Measurements from ENCODE around the gene HOXC10. TPM values are rescaled to one million over a fixed set of nuclear protein-coding genes. Genes with fewer than 3 reads are reported as not detected.
A peak's percentile ranks its signal among the peaks of the same experiment; 100 is the strongest.

The HOXC10 gene
- not detected in 2 replicates for total RNA-seq

- Mint-ChIP-seq H3K4me1 (peaks cover 28% of the 10 kb centered on the region), H3K27me3 (peaks cover 88% of the 10 kb centered on the region), H3K36me3 (ENCODE audit: low read depth) (no peaks in the 10 kb centered on the region), H3K4me3 (peak within 1 kb of the TSS; percentile 15), H3K9me3 (no peaks in the 10 kb centered on the region), H3K27ac (peak within 1 kb of the TSS; percentile 56)
- ATAC-seq (ENCODE audit: low read depth) (peak; percentile 37), DNase-seq (no peak)
- no peak for TF ChIP-seq CTCF (IDR thresholded peaks at IDR 0.05)
- intact Hi-C loops (cut with micrococcal nuclease) = loop anchor here (5.0 kb wide), 1 partner anchor 193 kb away; no protein-coding TSS in a partner anchor
- CTCF ChIA-PET = interaction anchor here (0.6 to 3.5 kb wide), 2 partner anchors 13 to 21 kb away, joined by 3 to 13 read pairs; no protein-coding TSS in a partner anchor
- POLR2A ChIA-PET = interaction anchor here (0.7 to 1.7 kb wide), 3 partner anchors 9 to 223 kb away, joined by 4 to 6 read pairs (median 5); no protein-coding TSS in a partner anchor
Measured at GRCh38 chr12:53984901-53985691, at the start of gene HOXC10. Gene HOXC10, plus strand, starts transcription at chr12:53985146. Its CDS starts 114 bp downstream, at chr12:53985260.

GRCh38 chr12:53935383-53936341 lies 49.3 kb upstream of the HOXC10 start:
- H3K36me3 Mint-ChIP-seq (ENCODE audit: low read depth) = no peaks in the 10 kb centered on the region
- no peak for DNase-seq
- no peaks in the 10 kb centered on the region for H3K9me3 Mint-ChIP-seq
- ATAC-seq (ENCODE audit: low read depth) = no peak
- peaks cover 75% of the 10 kb centered on the region for H3K27me3 Mint-ChIP-seq
- TF ChIP-seq CTCF (IDR thresholded peaks at IDR 0.05) = no peak
- H3K4me1 Mint-ChIP-seq = peaks cover 9% of the 10 kb centered on the region
- peak overlapping the region; percentile 24 for H3K4me3 Mint-ChIP-seq
- intact Hi-C loops (cut with micrococcal nuclease) = loop anchor here (5.0 kb wide), 1 partner anchor 37 kb away; the partner anchor contains the start of genes HOTAIR and HOXC11
- no peak overlapping the region for H3K27ac Mint-ChIP-seq
- POLR2A ChIA-PET = interaction anchor here (1.4 kb wide), 1 partner anchor 117 kb away, joined by 4 read pairs; no protein-coding TSS in a partner anchor
- CTCF ChIA-PET = no interaction called here

- DNase-seq (no peak), ATAC-seq (ENCODE audit: low read depth) (no peak)
- H3K27me3 Mint-ChIP-seq = peaks cover 79% of the 10 kb centered on the region
- TF ChIP-seq CTCF (IDR thresholded peaks at IDR 0.05) = no peak
- no peak overlapping the region for H3K4me3 Mint-ChIP-seq
- CTCF ChIA-PET = no interaction called here
- H3K27ac Mint-ChIP-seq = no peak overlapping the region
- H3K36me3 Mint-ChIP-seq (ENCODE audit: low read depth) = no peaks in the 10 kb centered on the region
- intact Hi-C loops (cut with micrococcal nuclease) = loop anchor here (5.0 kb wide), 1 partner anchor 35 kb away; the partner anchor contains the start of genes HOTAIR and HOXC11
- peaks cover 9% of the 10 kb centered on the region for H3K4me1 Mint-ChIP-seq
- POLR2A ChIA-PET = no interaction called here
- no peaks in the 10 kb centered on the region for H3K9me3 Mint-ChIP-seq
Measured at GRCh38 chr12:53937099-53937498, 47.8 kb upstream of the HOXC10 start.

GRCh38 chr12:53937596-53938325 lies 47.2 kb upstream of the HOXC10 start:
- no peak overlapping the region for H3K4me3 Mint-ChIP-seq
- H3K27me3 Mint-ChIP-seq = peaks cover 77% of the 10 kb centered on the region
- ATAC-seq (ENCODE audit: low read depth) = no peak
- no peaks in the 10 kb centered on the region for H3K36me3 Mint-ChIP-seq (ENCODE audit: low read depth)
- no peak overlapping the region for H3K27ac Mint-ChIP-seq
- peaks cover 9% of the 10 kb centered on the region for H3K4me1 Mint-ChIP-seq
- POLR2A ChIA-PET = no interaction called here
- H3K9me3 Mint-ChIP-seq = no peaks in the 10 kb centered on the region
- CTCF ChIA-PET = no interaction called here
- DNase-seq = no peak
- no peak for TF ChIP-seq CTCF (IDR thresholded peaks at IDR 0.05)
- intact Hi-C loops (cut with micrococcal nuclease) = loop anchor here (5.0 kb wide), 1 partner anchor 35 kb away; the partner anchor contains the start of genes HOTAIR and HOXC11
